Measurements from ENCODE around the gene SYTL1. TPM values are rescaled to one million over a fixed set of nuclear protein-coding genes. Genes with fewer than 3 reads are reported as not detected.

Gene SYTL1
- total and polyA plus RNA-seq, 9 of the 15 experiments (the other 6 are each of a cell fraction or from before 2014, with no cell fraction given) = 0.04 to 9.3 (median 1.7) TPM

DNA sequence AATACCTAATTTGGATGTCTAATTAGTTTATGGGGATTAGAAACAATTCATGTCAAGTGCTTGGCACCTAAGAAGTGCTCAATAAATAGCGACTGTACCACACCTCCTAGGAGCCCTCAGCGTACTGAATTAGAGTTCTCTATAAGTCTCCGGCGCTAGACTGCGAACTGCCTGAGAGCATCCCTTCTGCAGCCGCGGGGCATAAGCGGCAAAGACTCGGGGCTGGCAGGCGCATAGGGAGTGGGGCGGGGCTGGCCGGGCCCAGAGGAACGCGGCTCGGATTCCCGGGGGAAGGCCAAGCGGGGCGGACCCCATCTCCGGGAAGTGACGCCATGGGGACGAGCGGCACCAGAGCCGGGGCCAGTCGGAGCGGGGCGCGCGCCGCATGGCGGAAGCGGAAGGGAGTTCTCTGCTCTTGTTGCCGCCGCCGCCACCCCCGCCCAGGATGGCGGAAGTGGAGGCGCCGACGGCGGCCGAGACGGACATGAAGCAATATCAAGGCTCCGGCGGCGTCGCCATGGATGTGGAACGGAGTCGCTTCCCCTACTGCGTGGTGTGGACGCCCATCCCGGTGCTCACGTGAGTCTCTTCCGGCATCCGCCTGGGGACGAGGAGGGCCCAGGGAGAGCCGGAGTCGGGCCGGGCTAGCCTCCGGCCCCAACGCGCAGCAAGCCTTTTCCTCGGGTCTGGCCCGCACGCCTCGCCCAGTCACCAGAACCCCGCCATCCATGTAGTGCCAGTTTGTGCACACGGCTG, 19.8 kb upstream of the SYTL1 start, which contains the start of gene TMEM222 (continued):
- TF ChIP-seq, protein P1, sequence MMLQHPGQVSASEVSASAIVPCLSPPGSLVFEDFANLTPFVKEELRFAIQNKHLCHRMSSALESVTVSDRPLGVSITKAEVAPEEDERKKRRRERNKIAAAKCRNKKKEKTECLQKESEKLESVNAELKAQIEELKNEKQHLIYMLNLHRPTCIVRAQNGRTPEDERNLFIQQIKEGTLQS (IDR thresholded peaks at IDR 0.05) = peak; percentile 74
- TF ChIP-seq, protein P1 (CRISPR knock-in tag; conservative IDR thresholded peaks at IDR 0.05) = peak; percentile 79
- TF ChIP-seq, protein P2, sequence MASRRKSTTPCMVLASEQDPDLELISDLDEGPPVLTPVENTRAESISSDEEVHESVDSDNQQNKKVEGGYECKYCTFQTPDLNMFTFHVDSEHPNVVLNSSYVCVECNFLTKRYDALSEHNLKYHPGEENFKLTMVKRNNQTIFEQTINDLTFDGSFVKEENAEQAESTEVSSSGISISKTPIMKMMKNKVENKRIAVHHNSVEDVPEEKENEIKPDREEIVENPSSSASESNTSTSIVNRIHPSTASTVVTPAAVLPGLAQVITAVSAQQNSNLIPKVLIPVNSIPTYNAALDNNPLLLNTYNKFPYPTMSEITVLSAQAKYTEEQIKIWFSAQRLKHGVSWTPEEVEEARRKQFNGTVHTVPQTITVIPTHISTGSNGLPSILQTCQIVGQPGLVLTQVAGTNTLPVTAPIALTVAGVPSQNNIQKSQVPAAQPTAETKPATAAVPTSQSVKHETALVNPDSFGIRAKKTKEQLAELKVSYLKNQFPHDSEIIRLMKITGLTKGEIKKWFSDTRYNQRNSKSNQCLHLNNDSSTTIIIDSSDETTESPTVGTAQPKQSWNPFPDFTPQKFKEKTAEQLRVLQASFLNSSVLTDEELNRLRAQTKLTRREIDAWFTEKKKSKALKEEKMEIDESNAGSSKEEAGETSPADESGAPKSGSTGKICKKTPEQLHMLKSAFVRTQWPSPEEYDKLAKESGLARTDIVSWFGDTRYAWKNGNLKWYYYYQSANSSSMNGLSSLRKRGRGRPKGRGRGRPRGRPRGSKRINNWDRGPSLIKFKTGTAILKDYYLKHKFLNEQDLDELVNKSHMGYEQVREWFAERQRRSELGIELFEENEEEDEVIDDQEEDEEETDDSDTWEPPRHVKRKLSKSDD (conservative IDR thresholded peaks at IDR 0.05; ENCODE audit: low read length) = no peak; the same call in 1 of the 2 replicates
- TF ChIP-seq ZNF197 (CRISPR knock-in tag; IDR thresholded peaks at IDR 0.05; ENCODE audit: low read depth) = 0 out of 2 replicates have a peak, but pooled peaks have one; percentile 26
- no peak; the same call in 1 of the 2 replicates for TF ChIP-seq NFE2 (IDR thresholded peaks at IDR 0.05; ENCODE audit: low read depth)
- TF ChIP-seq, protein P3, sequence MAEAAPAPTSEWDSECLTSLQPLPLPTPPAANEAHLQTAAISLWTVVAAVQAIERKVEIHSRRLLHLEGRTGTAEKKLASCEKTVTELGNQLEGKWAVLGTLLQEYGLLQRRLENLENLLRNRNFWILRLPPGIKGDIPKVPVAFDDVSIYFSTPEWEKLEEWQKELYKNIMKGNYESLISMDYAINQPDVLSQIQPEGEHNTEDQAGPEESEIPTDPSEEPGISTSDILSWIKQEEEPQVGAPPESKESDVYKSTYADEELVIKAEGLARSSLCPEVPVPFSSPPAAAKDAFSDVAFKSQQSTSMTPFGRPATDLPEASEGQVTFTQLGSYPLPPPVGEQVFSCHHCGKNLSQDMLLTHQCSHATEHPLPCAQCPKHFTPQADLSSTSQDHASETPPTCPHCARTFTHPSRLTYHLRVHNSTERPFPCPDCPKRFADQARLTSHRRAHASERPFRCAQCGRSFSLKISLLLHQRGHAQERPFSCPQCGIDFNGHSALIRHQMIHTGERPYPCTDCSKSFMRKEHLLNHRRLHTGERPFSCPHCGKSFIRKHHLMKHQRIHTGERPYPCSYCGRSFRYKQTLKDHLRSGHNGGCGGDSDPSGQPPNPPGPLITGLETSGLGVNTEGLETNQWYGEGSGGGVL (CRISPR knock-in tag; IDR thresholded peaks at IDR 0.05) = no peak
- TF ChIP-seq NCOA4 (IDR thresholded peaks at IDR 0.05; ENCODE audit: partially characterized antibody) = no peak
- no peak for TF ChIP-seq NFATC3 (IDR thresholded peaks at IDR 0.05)
- no peak for TF ChIP-seq ZNF551 (CRISPR knock-in tag; IDR thresholded peaks at IDR 0.05)
- TF ChIP-seq TAF1 (IDR thresholded peaks at IDR 0.05; ENCODE audit: control insufficient read depth, extremely low read depth, insufficient read depth, low read length, severe bottlenecking) = peak; percentile 92
- TF ChIP-seq ZNF316 (IDR thresholded peaks at IDR 0.05) = no peak
- peak; percentile 29 for TF ChIP-seq SP2 (IDR thresholded peaks at IDR 0.05; ENCODE audit: extremely low read depth, low read depth, low read length, poor library complexity, severe bottlenecking)
- peak; percentile 73 for TF ChIP-seq KLF16 (IDR thresholded peaks at IDR 0.05)
- TF ChIP-seq, protein P4, sequence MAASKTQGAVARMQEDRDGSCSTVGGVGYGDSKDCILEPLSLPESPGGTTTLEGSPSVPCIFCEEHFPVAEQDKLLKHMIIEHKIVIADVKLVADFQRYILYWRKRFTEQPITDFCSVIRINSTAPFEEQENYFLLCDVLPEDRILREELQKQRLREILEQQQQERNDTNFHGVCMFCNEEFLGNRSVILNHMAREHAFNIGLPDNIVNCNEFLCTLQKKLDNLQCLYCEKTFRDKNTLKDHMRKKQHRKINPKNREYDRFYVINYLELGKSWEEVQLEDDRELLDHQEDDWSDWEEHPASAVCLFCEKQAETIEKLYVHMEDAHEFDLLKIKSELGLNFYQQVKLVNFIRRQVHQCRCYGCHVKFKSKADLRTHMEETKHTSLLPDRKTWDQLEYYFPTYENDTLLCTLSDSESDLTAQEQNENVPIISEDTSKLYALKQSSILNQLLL (CRISPR knock-in tag; IDR thresholded peaks at IDR 0.05; ENCODE audit: borderline replicate concordance) = no peak
- no peak for TF ChIP-seq HINFP (tag; conservative IDR thresholded peaks at IDR 0.05; ENCODE audit: low read depth)
- peak in 1 of 2 experiments; percentile 99; a peak in 2 of 4 replicates for TF ChIP-seq TRIM24 (IDR thresholded peaks at IDR 0.05)
- peak; percentile 80; the same call in 1 of the 2 replicates for TF ChIP-seq HMGXB4 (CRISPR knock-in tag; IDR thresholded peaks at IDR 0.05)

Measured in K562 (cell line).